Caco-2 (cell line): Measurements from ENCODE around the gene PPP1R12C. TPM values are rescaled to one million over a fixed set of nuclear protein-coding genes. Genes with fewer than 3 reads are reported as not detected.
A peak's percentile ranks its signal among the peaks of the same experiment; 100 is the strongest.

Experiments used
- BruUV-seq: library from RNA; stranded (reverse); fragments of 400-500 nt; replicated peaks from 2 replicates; lab custom pipeline; 2021; lab: Mats Ljungman, UMichigan
- CTCF ChIA-PET: fragments of 300-600 bp; sonication (Branson Sonifier 250); formaldehyde crosslinking; loops from one replicate; lab custom pipeline; 2022; ENCODE audit warnings: antibody characterized with exemption; lab: Charles Lee
- POLR2A ChIA-PET: fragments of 300-600 bp; sonication (Branson Sonifier 250); formaldehyde crosslinking; loops from one replicate; lab custom pipeline; 2022; ENCODE audit warnings: antibody characterized with exemption; lab: Charles Lee
- DNase-seq, 2 experiments: peaks; one replicate each; pipeline versions ENCODE4 v3.0.0 to v3.0.0-alpha.2; 2020 to 2022
- H3K27me3 ChIP-seq: replicated peaks from 2 replicates; pipeline ENCODE4 v1.6.0; 2011; ENCODE audit warnings: low read length; ENCODE audit not compliant: control insufficient read depth, insufficient read depth
- H3K36me3 ChIP-seq: 2 replicates; pipeline ENCODE4 v1.5.1; 2011; ENCODE audit warnings: low read length; ENCODE audit not compliant: control insufficient read depth, insufficient read depth
- H3K4me1 ChIP-seq: fragments of 250-450 bp; sonication (Bioruptor Pico); 2 replicates; pipeline ENCODE4 v1.5.1; 2020; ENCODE audit warnings: mild to moderate bottlenecking
- H3K4me3 ChIP-seq: 2 replicates; pipeline ENCODE4 v1.5.1; 2011; ENCODE audit warnings: low read depth, mild to moderate bottlenecking, control low read depth, low read length
- H3K9me3 ChIP-seq: fragments of 250-450 bp; sonication (Bioruptor Pico); 2 replicates; pipeline ENCODE4 v1.5.1; 2020; ENCODE audit warnings: mild to moderate bottlenecking, moderate library complexity
- H3K27ac Mint-ChIP-seq: one replicate; pipeline ENCODE4 v1.8.0; 2022; ENCODE audit warnings: mixed read lengths; ENCODE audit not compliant: unreplicated experiment
- H3K27me3 Mint-ChIP-seq: one replicate; pipeline ENCODE4 v1.8.0; 2022; ENCODE audit warnings: mixed read lengths; ENCODE audit not compliant: insufficient read depth, unreplicated experiment
- H3K36me3 Mint-ChIP-seq: one replicate; pipeline ENCODE4 v1.8.0; 2022; ENCODE audit warnings: mild to moderate bottlenecking, mixed read lengths; ENCODE audit not compliant: insufficient read depth, unreplicated experiment
- H3K4me1 Mint-ChIP-seq: one replicate; pipeline ENCODE4 v1.8.0; 2022; ENCODE audit warnings: low read depth, mixed read lengths; ENCODE audit not compliant: unreplicated experiment
- H3K4me3 Mint-ChIP-seq: one replicate; pipeline ENCODE4 v1.8.0; 2022; ENCODE audit warnings: mild to moderate bottlenecking, moderate library complexity, mixed read lengths; ENCODE audit not compliant: unreplicated experiment
- H3K9me3 Mint-ChIP-seq: one replicate; pipeline ENCODE4 v1.8.0; 2022; ENCODE audit warnings: mixed read lengths; ENCODE audit not compliant: unreplicated experiment
- intact Hi-C: fragments of 100-400 bp; cut with micrococcal nuclease; formaldehyde crosslinking; loops from one replicate; pipeline ENCODE4 v1.10.0; 2022; ENCODE audit not compliant: unreplicated experiment
- total RNA-seq: library from RNA; stranded (reverse); gene quantifications from 2 replicates; pipeline ENCODE4 v1.2.3, GENCODE V29; 2022
- TF ChIP-seq, protein P1 (sequence below), 2 experiments: fragments of 200-600 bp in 1 of 2; IDR thresholded peaks; 1 replicate in 1 of 2; 2 replicates in 1 of 2; pipeline versions ENCODE4 v1.5.1 to v1.8.0; 2011 to 2022; ENCODE audit warnings: antibody characterized with exemption in 1 of 2, control low read depth in 1 of 2, inconsistent platforms in 1 of 2, low read depth in 1 of 2, low read length in 1 of 2, mild to moderate bottlenecking in 1 of 2, moderate library complexity in 1 of 2; ENCODE audit not compliant: insufficient read depth in 1 of 2, severe bottlenecking in 1 of 2, unreplicated experiment in 1 of 2

The PPP1R12C gene
- total RNA-seq, 1 experiment from 2014 or later, result 104 TPM

DNA sequence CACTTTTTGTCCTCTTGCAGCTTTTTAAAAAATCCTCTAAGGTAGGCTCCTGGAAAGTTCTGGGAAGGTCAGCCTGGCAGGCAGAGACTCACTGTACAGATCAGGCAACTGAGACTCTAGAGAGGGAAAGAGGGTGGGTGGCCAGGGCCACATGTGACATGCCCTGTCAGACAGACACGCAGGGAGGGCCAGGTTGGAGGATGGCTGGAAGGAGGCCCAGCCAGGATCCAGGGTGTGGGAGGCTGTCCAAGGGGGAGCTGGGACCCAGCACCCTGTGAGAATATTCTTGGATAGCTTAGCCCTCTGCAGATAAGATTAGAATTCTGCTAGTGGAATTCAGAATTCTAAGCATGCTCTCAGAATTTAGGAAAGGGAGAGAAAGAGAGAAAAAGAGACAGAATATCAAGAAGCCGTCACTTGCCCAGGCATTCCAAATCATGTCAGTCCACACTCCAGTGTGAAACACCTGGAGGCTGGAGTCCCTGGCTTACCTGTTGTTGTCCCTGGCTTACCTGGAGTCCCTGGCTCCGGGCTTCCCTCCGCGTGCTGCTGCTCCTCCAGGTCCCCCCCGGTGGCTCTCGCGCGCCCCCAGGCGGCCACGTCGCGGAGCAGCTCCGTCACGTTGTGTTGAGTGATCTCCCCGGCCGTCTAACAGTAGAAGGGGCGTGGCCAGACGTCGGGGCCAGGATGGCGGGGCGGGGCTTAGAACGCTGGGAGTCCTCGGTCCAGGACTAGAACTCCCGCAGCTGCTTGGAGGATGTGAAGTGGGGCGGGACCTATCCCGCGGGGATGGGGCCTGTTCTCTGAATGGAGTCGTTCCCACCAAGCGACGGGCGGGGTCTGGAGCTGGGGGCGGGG, 42.9 kb upstream of the PPP1R12C start:
- Histone ChIP-seq H3K4me3 (no peak overlapping the region), H3K27me3 (no peaks in the 10 kb centered on the region), H3K9me3 (no peaks in the 10 kb centered on the region), H3K4me1 (peaks cover 16% of the 10 kb centered on the region), H3K36me3 (no peaks in the 10 kb centered on the region)
- TF ChIP-seq, protein P1, sequence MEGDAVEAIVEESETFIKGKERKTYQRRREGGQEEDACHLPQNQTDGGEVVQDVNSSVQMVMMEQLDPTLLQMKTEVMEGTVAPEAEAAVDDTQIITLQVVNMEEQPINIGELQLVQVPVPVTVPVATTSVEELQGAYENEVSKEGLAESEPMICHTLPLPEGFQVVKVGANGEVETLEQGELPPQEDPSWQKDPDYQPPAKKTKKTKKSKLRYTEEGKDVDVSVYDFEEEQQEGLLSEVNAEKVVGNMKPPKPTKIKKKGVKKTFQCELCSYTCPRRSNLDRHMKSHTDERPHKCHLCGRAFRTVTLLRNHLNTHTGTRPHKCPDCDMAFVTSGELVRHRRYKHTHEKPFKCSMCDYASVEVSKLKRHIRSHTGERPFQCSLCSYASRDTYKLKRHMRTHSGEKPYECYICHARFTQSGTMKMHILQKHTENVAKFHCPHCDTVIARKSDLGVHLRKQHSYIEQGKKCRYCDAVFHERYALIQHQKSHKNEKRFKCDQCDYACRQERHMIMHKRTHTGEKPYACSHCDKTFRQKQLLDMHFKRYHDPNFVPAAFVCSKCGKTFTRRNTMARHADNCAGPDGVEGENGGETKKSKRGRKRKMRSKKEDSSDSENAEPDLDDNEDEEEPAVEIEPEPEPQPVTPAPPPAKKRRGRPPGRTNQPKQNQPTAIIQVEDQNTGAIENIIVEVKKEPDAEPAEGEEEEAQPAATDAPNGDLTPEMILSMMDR (IDR thresholded peaks at IDR 0.05; ENCODE audit: insufficient read depth in 1 of 2, low read depth in 1 of 2, low read length in 1 of 2, severe bottlenecking in 1 of 2, unreplicated experiment in 1 of 2), result peak; percentile 97
- no peak overlapping the region for H3K27ac Mint-ChIP-seq
- ChIA-PET POLR2A (interaction anchor here (0.6 kb wide), 1 partner anchor 344 kb away, joined by 3 read pairs; no protein-coding TSS in a partner anchor), CTCF (interaction anchor here (0.6 to 2.9 kb wide), 11 partner anchors 9 to 72 kb away, joined by 3 to 38 read pairs (median 3); partner anchors contain the start of gene TNNT1)
- no peak overlapping the region for H3K4me3 Mint-ChIP-seq
- BruUV-seq, result no TSS peak
- DNase-seq, result peak; percentile 95 to 97
- H3K4me1 Mint-ChIP-seq, result peaks cover 20% of the 10 kb centered on the region
- H3K9me3 Mint-ChIP-seq, result no peaks in the 10 kb centered on the region
- peaks cover 3% of the 10 kb centered on the region for H3K27me3 Mint-ChIP-seq
- intact Hi-C loops, result loop anchor here (1.0 kb wide), 2 partner anchors 14 to 19 kb away; no protein-coding TSS in a partner anchor
- H3K36me3 Mint-ChIP-seq, result no peaks in the 10 kb centered on the region

GRCh38 chr19:55158848-55159749, 41.7 kb upstream of the PPP1R12C start:
- Mint-ChIP-seq H3K4me1 (peaks cover 20% of the 10 kb centered on the region), H3K9me3 (no peaks in the 10 kb centered on the region), H3K27me3 (peaks cover 3% of the 10 kb centered on the region), H3K4me3 (no peak overlapping the region), H3K36me3 (no peaks in the 10 kb centered on the region), H3K27ac (no peak overlapping the region)
- Histone ChIP-seq H3K4me1 (peaks cover 16% of the 10 kb centered on the region), H3K36me3 (no peaks in the 10 kb centered on the region), H3K27me3 (no peaks in the 10 kb centered on the region), H3K4me3 (no peak overlapping the region), H3K9me3 (no peaks in the 10 kb centered on the region)
- BruUV-seq, result no TSS peak
- TF ChIP-seq, protein P1 (IDR thresholded peaks at IDR 0.05; ENCODE audit: insufficient read depth in 1 of 2, low read depth in 1 of 2, low read length in 1 of 2, severe bottlenecking in 1 of 2, unreplicated experiment in 1 of 2), result no peak
- ChIA-PET CTCF (interaction anchor here (0.5 to 2.9 kb wide), 5 partner anchors 12 to 98 kb away, joined by 4 to 38 read pairs (median 7); no protein-coding TSS in a partner anchor), POLR2A (interaction anchor here (0.5 to 0.6 kb wide), 2 partner anchors 10 to 103 kb away, joined by 3 to 5 read pairs; partner anchors contain the start of gene TNNT1)
- DNase-seq, result peak in 1 of 2 experiments; percentile 20
- intact Hi-C loops, result no loop called here

DNA sequence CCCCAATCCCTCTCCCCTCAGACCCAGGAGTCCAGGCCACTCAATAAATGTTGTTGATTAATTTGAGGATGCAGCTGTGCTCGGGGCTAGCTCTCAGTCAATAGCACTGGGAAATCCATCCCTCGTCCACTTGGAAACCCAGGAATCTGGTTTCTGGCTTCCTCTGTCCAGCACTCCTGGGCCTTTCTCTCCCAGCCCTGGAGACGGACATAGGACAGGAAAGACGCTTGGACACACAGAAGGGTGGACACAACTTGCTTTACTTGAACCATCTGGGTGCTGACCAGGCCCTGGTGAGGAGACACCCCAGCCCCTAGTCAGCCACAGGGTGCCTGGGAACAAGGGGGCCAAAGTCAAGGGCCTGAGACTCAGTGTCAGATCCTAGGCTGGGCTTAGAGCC, 41.0 kb upstream of the PPP1R12C start:
- no peaks in the 10 kb centered on the region for H3K27me3 ChIP-seq
- no peaks in the 10 kb centered on the region for H3K9me3 ChIP-seq
- H3K36me3 Mint-ChIP-seq, result no peaks in the 10 kb centered on the region
- H3K27ac Mint-ChIP-seq, result no peak overlapping the region
- BruUV-seq, result no TSS peak
- ChIA-PET POLR2A (no interaction called here), CTCF (interaction anchor here (0.5 kb wide), 1 partner anchor 98 kb away, joined by 7 read pairs; no protein-coding TSS in a partner anchor)
- no peak overlapping the region for H3K4me3 ChIP-seq
- no peak overlapping the region for H3K4me3 Mint-ChIP-seq
- no peak for DNase-seq
- intact Hi-C loops, result no loop called here
- TF ChIP-seq, protein P1 (IDR thresholded peaks at IDR 0.05; ENCODE audit: insufficient read depth in 1 of 2, low read depth in 1 of 2, low read length in 1 of 2, severe bottlenecking in 1 of 2, unreplicated experiment in 1 of 2), result no peak
- H3K4me1 ChIP-seq, result peaks cover 16% of the 10 kb centered on the region
- no peaks in the 10 kb centered on the region for H3K9me3 Mint-ChIP-seq
- H3K36me3 ChIP-seq, result no peaks in the 10 kb centered on the region
- H3K4me1 Mint-ChIP-seq, result peaks cover 20% of the 10 kb centered on the region
- peaks cover 3% of the 10 kb centered on the region for H3K27me3 Mint-ChIP-seq
